ENCODE measurements around the gene C2CD2.

The C2CD2 gene

DNA sequence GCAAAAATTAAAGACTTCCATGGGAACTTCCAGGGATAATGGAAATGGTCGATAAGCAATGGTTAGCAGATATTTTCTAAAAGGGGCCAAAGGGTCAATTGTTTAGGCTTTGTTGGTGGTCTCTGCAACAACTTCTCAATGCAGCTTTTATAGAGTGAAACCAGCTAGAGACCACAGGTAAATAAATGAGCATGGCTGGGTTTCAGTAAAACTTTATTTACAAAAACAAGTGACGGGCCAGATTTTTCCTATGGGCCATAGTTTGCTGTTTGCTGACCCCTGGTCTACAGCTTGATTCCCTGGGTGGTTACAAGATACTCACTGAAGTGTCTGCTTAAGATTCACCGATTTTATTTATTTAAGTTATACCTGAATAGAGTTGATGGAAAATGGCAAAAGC, 52.0 kb downstream of the C2CD2 start:
- Histone ChIP-seq H3K4me3 (ENCODE audit: low read depth in 1 of 2, low read length in 2 of 2) (no peak overlapping the region), H3K4me1 (ENCODE audit: control insufficient read depth in 1 of 2, insufficient read depth in 2 of 2, low read length in 2 of 2) (peaks cover 0 to 6% of the 10 kb centered on the region in 2 donors), H3K36me3 (ENCODE audit: control insufficient read depth in 1 of 2, insufficient read depth in 2 of 2, low read length in 2 of 2) (peaks cover 27 to 71% of the 10 kb centered on the region in 2 donors), H3K27me3 (ENCODE audit: low read depth, low read length) (no peaks in the 10 kb centered on the region), H3K27ac (ENCODE audit: low read length) (no peak overlapping the region), H3K9me3 (ENCODE audit: control insufficient read depth in 1 of 2, low read length in 2 of 2) (no peaks in the 10 kb centered on the region)

DNA sequence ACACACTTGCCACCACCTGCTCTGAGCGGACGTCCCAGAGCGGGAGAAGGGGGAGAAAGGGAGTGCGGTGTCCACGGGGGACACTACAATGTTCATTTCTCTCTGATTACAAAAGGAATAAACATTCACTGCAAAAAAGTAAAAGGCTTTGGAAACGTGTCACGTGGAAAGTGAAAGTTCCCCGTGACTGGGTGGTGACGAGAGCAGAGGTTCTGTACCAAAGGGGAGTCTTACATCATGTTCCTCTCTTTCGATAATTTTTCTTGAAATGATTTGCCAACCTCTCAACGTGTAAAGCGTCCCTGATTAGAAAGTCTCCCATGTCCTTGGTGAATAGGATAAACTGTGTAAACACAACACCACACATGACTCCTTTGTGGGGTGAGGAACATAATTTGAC, 52.7 kb downstream of the C2CD2 start:
- Histone ChIP-seq H3K4me3 (ENCODE audit: low read depth in 1 of 2, low read length in 2 of 2) (no peak overlapping the region), H3K27ac (ENCODE audit: low read length) (no peak overlapping the region), H3K36me3 (ENCODE audit: control insufficient read depth in 1 of 2, insufficient read depth in 2 of 2, low read length in 2 of 2) (peaks cover 22 to 64% of the 10 kb centered on the region in 2 donors)

DNA sequence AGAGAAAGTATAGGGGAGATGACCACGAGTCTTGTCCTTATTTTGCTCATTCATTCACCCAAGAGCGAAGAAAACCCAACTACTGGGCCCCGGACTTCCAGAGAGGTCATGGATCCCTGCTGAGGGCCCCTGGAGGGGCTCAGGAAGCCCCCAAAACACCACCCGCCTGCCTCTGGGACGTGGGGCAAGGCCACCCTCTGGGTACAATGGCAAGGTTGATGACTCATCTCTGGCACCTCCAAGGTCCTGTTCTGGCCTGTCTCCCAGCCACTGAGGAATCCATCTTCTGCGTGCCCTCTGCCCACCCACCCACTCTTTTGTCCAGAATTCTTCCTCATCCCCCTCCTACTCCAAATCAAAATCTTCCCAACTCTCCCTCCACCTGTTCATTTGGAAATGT, 53.4 kb downstream of the C2CD2 start:
- no peaks in the 10 kb centered on the region for H3K27me3 ChIP-seq (ENCODE audit: low read depth, low read length)
- no peaks in the 10 kb centered on the region for H3K9me3 ChIP-seq (ENCODE audit: control insufficient read depth in 1 of 2, low read length in 2 of 2)
- H3K36me3 ChIP-seq (ENCODE audit: control insufficient read depth in 1 of 2, insufficient read depth in 2 of 2, low read length in 2 of 2): peaks cover 22 to 57% of the 10 kb centered on the region in 2 donors
- H3K4me3 ChIP-seq (ENCODE audit: low read depth in 1 of 2, low read length in 2 of 2): no peak overlapping the region
- peaks cover 0 to 15% of the 10 kb centered on the region in 2 donors for H3K4me1 ChIP-seq (ENCODE audit: control insufficient read depth in 1 of 2, insufficient read depth in 2 of 2, low read length in 2 of 2)
- no peak overlapping the region for H3K27ac ChIP-seq (ENCODE audit: low read length)

More for the DNA sequence above, 52.7 kb downstream of the C2CD2 start:
- no peaks in the 10 kb centered on the region for H3K9me3 ChIP-seq (ENCODE audit: control insufficient read depth in 1 of 2, low read length in 2 of 2)
- H3K4me1 ChIP-seq (ENCODE audit: control insufficient read depth in 1 of 2, insufficient read depth in 2 of 2, low read length in 2 of 2): peaks cover 0 to 10% of the 10 kb centered on the region in 2 donors
- no peaks in the 10 kb centered on the region for H3K27me3 ChIP-seq (ENCODE audit: low read depth, low read length)

DNA sequence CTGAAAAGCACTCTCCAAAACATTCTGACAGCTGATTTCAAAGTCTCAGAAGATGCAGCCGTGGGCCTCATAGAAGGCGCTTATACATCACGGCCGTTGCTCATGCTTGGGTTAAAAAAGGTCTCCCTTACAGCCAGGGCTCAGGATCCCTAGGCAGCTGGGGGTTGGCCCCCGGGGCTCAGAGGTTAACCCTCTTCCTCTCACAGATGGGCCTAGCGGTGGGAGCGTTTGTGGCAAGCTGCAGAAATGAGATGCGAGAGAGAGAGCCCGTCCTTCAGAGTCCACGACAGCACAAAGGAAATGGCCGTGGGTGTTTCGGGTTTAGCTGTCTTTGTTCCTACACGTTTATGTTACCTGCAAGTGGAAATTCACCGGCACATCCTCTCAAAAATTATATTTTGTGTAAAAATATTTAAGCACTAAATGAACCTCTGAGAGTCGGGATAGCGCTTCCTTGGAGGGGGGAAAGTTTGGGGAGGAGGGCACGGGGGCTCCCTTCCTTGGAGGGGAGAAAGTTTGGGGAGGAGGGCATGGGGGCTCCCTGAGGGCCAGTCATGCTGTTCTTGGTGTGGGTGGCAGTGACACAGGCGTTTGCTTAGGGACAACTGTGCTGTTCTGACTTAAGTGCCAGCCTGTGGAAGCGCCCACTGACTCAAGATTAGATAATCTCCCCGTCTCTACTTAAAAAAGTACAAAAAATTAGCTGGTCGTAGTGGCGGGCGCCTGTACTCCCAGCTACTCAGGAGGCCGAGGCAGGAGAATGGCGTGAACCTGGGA, 54.2 kb downstream of the C2CD2 start:
- no peak overlapping the region for H3K27ac ChIP-seq (ENCODE audit: low read length)
- H3K9me3 ChIP-seq (ENCODE audit: control insufficient read depth in 1 of 2, low read length in 2 of 2): no peaks in the 10 kb centered on the region
- peaks cover 17 to 55% of the 10 kb centered on the region in 2 donors for H3K36me3 ChIP-seq (ENCODE audit: control insufficient read depth in 1 of 2, insufficient read depth in 2 of 2, low read length in 2 of 2)
- no peak overlapping the region for H3K4me3 ChIP-seq (ENCODE audit: low read depth in 1 of 2, low read length in 2 of 2)
- H3K4me1 ChIP-seq (ENCODE audit: control insufficient read depth in 1 of 2, insufficient read depth in 2 of 2, low read length in 2 of 2): peaks cover 0 to 15% of the 10 kb centered on the region in 2 donors
- H3K27me3 ChIP-seq (ENCODE audit: low read depth, low read length): no peaks in the 10 kb centered on the region

DNA sequence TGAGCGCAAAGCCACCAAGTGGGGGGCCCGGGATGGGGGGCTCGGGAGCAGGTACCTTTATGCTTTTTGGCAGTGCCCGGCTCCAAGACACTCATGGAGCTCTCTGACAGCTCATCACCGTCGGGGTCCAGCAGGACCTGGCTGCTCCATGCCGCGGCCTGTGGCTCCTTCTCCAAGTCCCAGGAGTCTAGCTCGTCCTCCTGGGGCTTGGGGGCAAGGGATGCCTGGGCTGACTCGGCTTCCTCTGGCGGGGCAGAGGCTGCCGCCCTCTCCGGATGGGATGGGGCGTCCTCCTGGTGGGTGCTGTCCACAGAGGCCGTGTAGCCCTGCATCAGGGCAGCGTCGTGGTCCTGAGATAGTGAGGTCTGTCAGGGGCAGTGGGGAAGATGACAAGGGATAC, 54.8 kb downstream of the C2CD2 start:
- Histone ChIP-seq H3K36me3 (ENCODE audit: control insufficient read depth in 1 of 2, insufficient read depth in 2 of 2, low read length in 2 of 2) (peaks cover 17 to 52% of the 10 kb centered on the region in 2 donors), H3K9me3 (ENCODE audit: control insufficient read depth in 1 of 2, low read length in 2 of 2) (no peaks in the 10 kb centered on the region), H3K27me3 (ENCODE audit: low read depth, low read length) (no peaks in the 10 kb centered on the region), H3K4me3 (ENCODE audit: low read depth in 1 of 2, low read length in 2 of 2) (no peak overlapping the region), H3K4me1 (ENCODE audit: control insufficient read depth in 1 of 2, insufficient read depth in 2 of 2, low read length in 2 of 2) (peaks cover 0 to 15% of the 10 kb centered on the region in 2 donors), H3K27ac (ENCODE audit: low read length) (no peak overlapping the region)

DNA sequence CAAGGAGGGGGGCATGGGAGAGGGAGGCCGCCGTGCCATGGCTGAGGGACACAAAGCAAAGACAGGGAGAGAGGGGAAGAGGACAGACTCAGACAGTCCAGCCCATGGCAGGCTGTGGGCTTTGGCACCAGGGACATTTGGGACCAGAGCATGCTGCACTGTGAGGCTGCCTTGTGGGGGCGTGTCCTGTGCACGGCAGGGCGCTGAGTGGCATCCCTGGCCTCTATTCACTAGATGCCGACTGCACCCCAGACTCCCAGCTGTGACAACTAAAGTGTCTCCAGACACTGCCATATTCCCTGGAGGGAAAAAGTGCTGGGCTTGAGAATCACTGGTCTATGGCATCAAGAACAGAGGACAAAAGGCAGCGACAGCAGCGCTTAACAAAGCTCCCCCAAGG, 56.1 kb downstream of the C2CD2 start:
- Histone ChIP-seq H3K36me3 (ENCODE audit: control insufficient read depth in 1 of 2, insufficient read depth in 2 of 2, low read length in 2 of 2) (peaks cover 14 to 40% of the 10 kb centered on the region in 2 donors), H3K27ac (ENCODE audit: low read length) (no peak overlapping the region), H3K27me3 (ENCODE audit: low read depth, low read length) (no peaks in the 10 kb centered on the region), H3K4me1 (ENCODE audit: control insufficient read depth in 1 of 2, insufficient read depth in 2 of 2, low read length in 2 of 2) (peaks cover 0 to 15% of the 10 kb centered on the region in 2 donors), H3K4me3 (ENCODE audit: low read depth in 1 of 2, low read length in 2 of 2) (no peak overlapping the region), H3K9me3 (ENCODE audit: control insufficient read depth in 1 of 2, low read length in 2 of 2) (no peaks in the 10 kb centered on the region)

DNA sequence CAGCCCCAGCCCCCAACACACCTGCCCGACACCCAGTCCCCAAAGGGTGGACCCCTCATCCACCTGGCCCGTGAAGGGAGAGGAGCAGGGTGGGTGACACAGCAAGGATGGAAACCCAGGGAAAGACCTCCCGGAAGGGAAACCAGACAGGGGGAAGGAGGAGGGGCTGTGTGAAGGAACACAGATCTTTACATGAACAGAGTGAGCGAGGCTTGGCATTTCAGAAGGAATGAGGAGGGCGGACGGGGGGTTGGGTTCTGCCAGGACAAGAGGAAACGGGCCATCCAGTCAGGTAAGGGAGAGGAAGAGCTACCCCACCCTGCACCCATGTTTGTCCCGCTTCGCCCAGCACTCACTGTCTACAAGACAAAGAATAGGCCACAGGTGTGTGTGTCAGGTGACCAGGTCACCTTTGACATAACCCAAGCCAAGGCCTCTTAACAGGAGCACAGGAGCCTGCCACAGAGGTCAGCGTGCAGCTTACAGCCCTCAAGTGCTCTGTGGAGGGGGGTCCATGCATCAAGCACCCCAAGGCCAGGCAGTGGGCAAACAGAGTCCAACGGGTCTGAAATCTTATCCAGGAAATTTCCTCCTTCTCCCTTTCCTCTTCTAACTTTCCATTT, 56.7 kb downstream of the C2CD2 start:
- Histone ChIP-seq H3K36me3 (ENCODE audit: control insufficient read depth in 1 of 2, insufficient read depth in 2 of 2, low read length in 2 of 2) (peaks cover 10 to 39% of the 10 kb centered on the region in 2 donors), H3K27ac (ENCODE audit: low read length) (no peak overlapping the region), H3K4me3 (ENCODE audit: low read depth in 1 of 2, low read length in 2 of 2) (no peak overlapping the region), H3K4me1 (ENCODE audit: control insufficient read depth in 1 of 2, insufficient read depth in 2 of 2, low read length in 2 of 2) (peaks cover 0 to 15% of the 10 kb centered on the region in 2 donors), H3K27me3 (ENCODE audit: low read depth, low read length) (no peaks in the 10 kb centered on the region), H3K9me3 (ENCODE audit: control insufficient read depth in 1 of 2, low read length in 2 of 2) (no peaks in the 10 kb centered on the region)

DNA sequence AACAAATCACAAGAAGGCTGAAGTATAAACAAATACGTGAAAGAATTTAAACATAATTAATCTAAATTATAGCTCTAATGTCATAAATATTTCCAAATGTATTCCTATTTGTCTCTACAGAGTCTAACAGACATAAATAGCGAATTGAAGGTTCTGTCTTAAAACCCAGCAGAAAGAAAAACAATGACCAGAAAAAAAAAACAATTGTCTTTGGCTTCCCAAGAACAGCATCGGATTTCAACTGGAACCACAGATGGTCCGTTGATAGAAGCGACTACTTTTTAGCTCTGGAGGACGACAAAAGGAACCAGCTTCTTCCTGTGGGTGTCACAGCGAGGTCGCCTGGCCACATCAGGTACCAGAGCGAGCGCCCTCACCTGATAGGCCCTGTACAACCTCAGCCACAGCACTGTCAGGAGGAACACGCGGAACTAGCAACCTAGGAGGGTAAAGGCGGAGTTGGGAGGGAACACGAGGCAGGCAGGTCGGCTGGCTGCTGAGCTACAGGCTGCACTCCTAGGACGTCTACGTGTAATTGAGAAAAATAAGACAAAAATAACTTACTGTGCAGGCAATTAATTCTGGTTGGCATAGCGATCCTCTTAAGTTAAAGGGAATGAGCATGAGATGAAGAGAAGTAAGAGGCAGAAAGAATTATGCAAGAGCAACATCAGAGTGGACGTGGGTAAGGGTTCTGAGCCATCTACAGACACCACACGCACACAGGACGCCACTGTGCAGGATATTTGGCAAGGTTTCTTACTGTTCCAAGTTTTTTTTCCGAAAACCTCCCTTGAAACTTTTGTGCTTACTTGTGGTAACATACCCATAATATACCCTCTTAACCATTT, 58.0 kb downstream of the C2CD2 start:
- Histone ChIP-seq H3K27me3 (ENCODE audit: low read depth, low read length) (no peaks in the 10 kb centered on the region), H3K4me3 (ENCODE audit: low read depth in 1 of 2, low read length in 2 of 2) (no peak overlapping the region), H3K27ac (ENCODE audit: low read length) (no peak overlapping the region), H3K36me3 (ENCODE audit: control insufficient read depth in 1 of 2, insufficient read depth in 2 of 2, low read length in 2 of 2) (peaks cover under 1 to 30% of the 10 kb centered on the region in 2 donors), H3K4me1 (ENCODE audit: control insufficient read depth in 1 of 2, insufficient read depth in 2 of 2, low read length in 2 of 2) (peaks cover 0 to 15% of the 10 kb centered on the region in 2 donors), H3K9me3 (ENCODE audit: control insufficient read depth in 1 of 2, low read length in 2 of 2) (no peaks in the 10 kb centered on the region)

DNA sequence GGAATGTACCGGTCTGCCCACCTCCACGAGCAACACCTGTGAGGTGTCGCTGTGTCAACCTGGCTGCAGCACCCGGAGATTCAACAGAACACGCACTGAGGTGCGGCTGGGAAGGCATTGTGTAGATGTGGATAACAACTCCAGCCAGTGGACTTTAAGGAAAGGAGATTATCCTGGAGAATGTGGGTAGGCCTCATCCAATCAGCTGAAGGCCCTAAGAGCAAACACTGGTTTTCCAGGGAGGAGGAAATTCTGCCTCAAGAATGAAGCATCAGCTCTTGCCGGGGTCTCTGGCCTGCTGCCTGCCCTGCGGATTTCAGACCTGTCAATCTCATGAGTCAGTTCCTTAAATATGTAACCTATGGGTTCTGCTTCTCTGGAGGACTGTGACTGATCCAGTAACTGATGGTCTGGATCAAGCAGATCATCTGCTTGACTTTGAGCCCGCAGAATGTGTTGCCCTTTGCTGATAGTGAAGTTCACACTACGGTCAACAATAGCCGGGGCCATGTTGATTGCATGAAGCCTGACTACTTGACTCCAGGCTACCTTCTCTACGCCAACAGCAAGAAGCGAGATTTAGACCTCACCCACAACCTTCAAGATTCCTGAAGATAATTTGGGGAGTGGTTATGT, 58.8 kb downstream of the C2CD2 start:
- Histone ChIP-seq H3K36me3 (ENCODE audit: control insufficient read depth in 1 of 2, insufficient read depth in 2 of 2, low read length in 2 of 2) (peaks cover 0 to 26% of the 10 kb centered on the region in 2 donors), H3K9me3 (ENCODE audit: control insufficient read depth in 1 of 2, low read length in 2 of 2) (no peaks in the 10 kb centered on the region), H3K27ac (ENCODE audit: low read length) (no peak overlapping the region)

DNA sequence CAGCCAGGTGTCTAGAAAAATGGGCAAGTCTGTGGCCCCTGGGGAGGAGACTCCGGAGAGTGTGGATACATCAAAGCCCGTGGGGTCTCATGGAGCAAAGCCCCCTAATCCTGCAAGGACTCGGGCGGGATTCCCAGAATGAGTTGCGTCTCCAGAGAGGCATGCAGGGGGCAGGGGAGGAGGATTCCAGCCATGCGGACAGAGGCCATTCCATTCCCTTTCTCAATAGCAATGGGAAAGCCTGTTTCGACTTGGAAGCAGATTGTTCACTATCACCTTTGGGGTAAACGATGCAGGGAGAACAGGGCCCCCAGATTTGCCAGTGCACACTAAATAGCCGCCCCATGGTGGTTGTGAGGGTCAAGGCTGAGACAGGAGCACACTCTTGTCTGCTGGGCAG, 59.3 kb downstream of the C2CD2 start:
- Histone ChIP-seq H3K36me3 (ENCODE audit: control insufficient read depth in 1 of 2, insufficient read depth in 2 of 2, low read length in 2 of 2) (peaks cover 0 to 26% of the 10 kb centered on the region in 2 donors), H3K9me3 (ENCODE audit: control insufficient read depth in 1 of 2, low read length in 2 of 2) (no peaks in the 10 kb centered on the region), H3K4me1 (ENCODE audit: control insufficient read depth in 1 of 2, insufficient read depth in 2 of 2, low read length in 2 of 2) (peaks cover 0 to 15% of the 10 kb centered on the region in 2 donors), H3K27ac (ENCODE audit: low read length) (no peak overlapping the region), H3K4me3 (ENCODE audit: low read depth in 1 of 2, low read length in 2 of 2) (no peak overlapping the region), H3K27me3 (ENCODE audit: low read depth, low read length) (no peaks in the 10 kb centered on the region)

More for the DNA sequence above, 58.8 kb downstream of the C2CD2 start:
- no peaks in the 10 kb centered on the region for H3K27me3 ChIP-seq (ENCODE audit: low read depth, low read length)
- H3K4me3 ChIP-seq (ENCODE audit: low read depth in 1 of 2, low read length in 2 of 2): no peak overlapping the region
- peaks cover 0 to 15% of the 10 kb centered on the region in 2 donors for H3K4me1 ChIP-seq (ENCODE audit: control insufficient read depth in 1 of 2, insufficient read depth in 2 of 2, low read length in 2 of 2)

Measured in muscle layer of duodenum (tissue), 2 donors.